K562 (cell line): ENCODE results near the gene DCDC2. TPM values are rescaled to one million over a fixed set of nuclear protein-coding genes. Genes with fewer than 3 reads are reported as not detected.

ENCODE experiments used
- ASH1L ChIP-seq: fragments of 450-650 bp; IDR thresholded peaks from 2 replicates; pipeline ENCODE4 v1.6.1; 2018; ENCODE audit warnings: borderline replicate concordance, mild to moderate bottlenecking, low read depth; ENCODE audit not compliant: partially characterized antibody
- BRCA1 ChIP-seq, 2 experiments: fragments of 450-650 bp in 1 of 2; sonication (generic) in 1 of 2; formaldehyde crosslinking in 1 of 2; IDR thresholded peaks; 2 replicates each; pipeline versions ENCODE4 v1.5.0 to v1.6.1; 2017 to 2020; ENCODE audit warnings: mild to moderate bottlenecking in 1 of 2, missing genetic modification reagents in 1 of 2
- CREB1 ChIP-seq, 2 experiments: sonication (generic) in 1 of 2; formaldehyde crosslinking in 1 of 2; IDR thresholded peaks; 2 replicates each; pipeline versions ENCODE4 v1.6.1 to v1.8.0; 2012 to 2022; ENCODE audit warnings: inconsistent platforms in 1 of 2, mild to moderate bottlenecking in 1 of 2, missing genetic modification reagents in 1 of 2, moderate library complexity in 1 of 2
- CREB3L1 ChIP-seq: fragments of 450-650 bp; IDR thresholded peaks from 2 replicates; pipeline ENCODE4 v1.6.1; 2014; ENCODE audit warnings: low read depth, mild to moderate bottlenecking, moderate library complexity, borderline replicate concordance
- DMBX1 ChIP-seq: fragments of 250-450 bp; sonication (Bioruptor Pico); IDR thresholded peaks from 2 replicates; pipeline ENCODE4 v1.8.0; 2022; ENCODE audit warnings: inconsistent platforms, mild to moderate bottlenecking, moderate library complexity, borderline replicate concordance
- FOXA1 ChIP-seq: fragments of 450-650 bp; IDR thresholded peaks from 2 replicates; pipeline ENCODE4 v1.6.1; 2016; ENCODE audit warnings: mild to moderate bottlenecking, borderline replicate concordance
- FOXK2 ChIP-seq, 2 experiments: fragments of 450-650 bp; IDR thresholded peaks in 1 of 2; conservative IDR thresholded peaks in 1 of 2; 2 replicates each; pipeline ENCODE4 v1.6.1; 2016; ENCODE audit warnings: low read depth in 2 of 2, mild to moderate bottlenecking in 1 of 2
- GTF2E2 ChIP-seq: fragments of 200-800 bp; sonication (Bioruptor generic); IDR thresholded peaks from 2 replicates; pipeline ENCODE4 v1.6.1; 2016; ENCODE audit warnings: missing genetic modification characterization, missing compliant biosample characterization
- HDAC1 ChIP-seq, 2 experiments: fragments of 450-650 bp; IDR thresholded peaks; 2 replicates each; pipeline ENCODE4 v1.6.1; 2016 to 2017; ENCODE audit warnings: inconsistent platforms in 1 of 2, mild to moderate bottlenecking in 1 of 2, moderate library complexity in 1 of 2
- HMGXB4 ChIP-seq: sonication (generic); formaldehyde crosslinking; IDR thresholded peaks from 2 replicates; pipeline ENCODE4 v1.8.1; 2023; ENCODE audit warnings: mild to moderate bottlenecking, missing genetic modification reagents
- HNRNPL ChIP-seq: fragments of 200-400 bp; formaldehyde crosslinking; IDR thresholded peaks from 2 replicates; pipeline ENCODE4 v1.6.1; 2017; ENCODE audit warnings: low read depth, mild to moderate bottlenecking, low read length
- JUND ChIP-seq, 2 experiments: IDR thresholded peaks; 2 replicates in 1 of 2; 3 replicates in 1 of 2; pipeline ENCODE4 v1.6.1; 2011; ENCODE audit warnings: borderline replicate concordance in 2 of 2, low read depth in 2 of 2, low read length in 2 of 2, improper control_type of control experiment in 1 of 2, missing biosample characterization in 1 of 2, missing genetic modification characterization in 1 of 2, missing genetic modification reagents in 1 of 2
- MTA3 ChIP-seq: fragments of 450-650 bp; formaldehyde crosslinking; IDR thresholded peaks from 2 replicates; pipeline ENCODE4 v1.6.1; 2017; ENCODE audit warnings: mild to moderate bottlenecking, borderline replicate concordance
- NCOA4 ChIP-seq: fragments of 450-650 bp; IDR thresholded peaks from 2 replicates; pipeline ENCODE4 v1.6.1; 2018; ENCODE audit warnings: mild to moderate bottlenecking; ENCODE audit not compliant: partially characterized antibody
- PHF8 ChIP-seq: fragments of 200-600 bp; sonication (generic); IDR thresholded peaks from 2 replicates; pipeline ENCODE4 v1.6.1; 2012; ENCODE audit warnings: mixed run types, mild to moderate bottlenecking, inconsistent platforms, low read length, moderate library complexity, borderline replicate concordance
- POLR2AphosphoS2 ChIP-seq: IDR thresholded peaks from 2 replicates; pipeline ENCODE4 v1.6.1; 2012; ENCODE audit warnings: low read length, improper control_type of control experiment
- SMARCC2 ChIP-seq: fragments of 450-650 bp; IDR thresholded peaks from 2 replicates; pipeline ENCODE4 v1.6.1; 2017; ENCODE audit warnings: antibody characterized with exemption, moderate library complexity, mild to moderate bottlenecking, low read depth
- SNAPC5 ChIP-seq: fragments of 250-450 bp; sonication (Bioruptor Pico); IDR thresholded peaks from 2 replicates; pipeline ENCODE4 v1.8.0; 2021; ENCODE audit warnings: moderate library complexity, mild to moderate bottlenecking, inconsistent platforms
- STAT6 ChIP-seq: sonication (generic); formaldehyde crosslinking; IDR thresholded peaks from 2 replicates; pipeline ENCODE4 v1.8.1; 2023; ENCODE audit warnings: mild to moderate bottlenecking, missing genetic modification reagents
- ZNF384 ChIP-seq: IDR thresholded peaks from 2 replicates; pipeline ENCODE4 v1.6.1; 2012; ENCODE audit warnings: low read depth, low read length, improper control_type of control experiment
- polyA plus RNA-seq, 8 experiments: library from polyadenylated mRNA; depleted of rRNA in 4 of 8; stranded (reverse) in 5 of 8; unstranded in 3 of 8; fragments of >200 nt; fragmentation: Nextera tagmentation in 2 of 8; fragmentation: Illumina TruSeq in 1 of 8; extraction: Ambion mirVana in 2 of 8; extraction: Trizol in 1 of 8; gene quantifications; 2 replicates each; pipeline versions ENCODE4 v1.2.1 to v1.2.3, GENCODE V29; 2011 to 2014; ENCODE audit warnings: inconsistent platforms in 1 of 8, missing spikeins in 1 of 8
- total RNA-seq, 7 experiments: library from RNA; depleted of rRNA in 6 of 7; stranded (reverse); fragments of >200 nt in 6 of 7; fragmentation: Illumina TruSeq in 2 of 7; extraction: Trizol in 2 of 7; gene quantifications; 2 replicates each; pipeline versions ENCODE4 v1.2.1 to v1.2.3, GENCODE V29; 2011 to 2021; ENCODE audit warnings: low replicate concordance in 1 of 7

Gene DCDC2
- total and polyA plus RNA-seq, 9 of the 15 experiments (the other 6 are each of a cell fraction or from before 2014, with no cell fraction given), result 0.04 TPM; not detected in 8

GRCh38 chr6:24402697-24403500, 45.0 kb upstream of the DCDC2 start, which contains the start of gene MRS2 (continued):
- TF ChIP-seq HNRNPL, result peak; percentile 51; the same call in 1 of the 2 replicates
- TF ChIP-seq PHF8, result peak; percentile 96
- TF ChIP-seq GTF2E2 (tag), result no peak
- no peak for TF ChIP-seq FOXA1
- TF ChIP-seq SNAPC5, result no peak
- 0 out of 2 replicates have a peak, but pooled peaks have one; percentile 4 for TF ChIP-seq JUND (IDR thresholded peaks at IDR 0.05; ENCODE audit: borderline replicate concordance, low read depth, low read length)
- TF ChIP-seq JUND (tag; IDR thresholded peaks at IDR 0.05; ENCODE audit: borderline replicate concordance, low read depth, low read length), result no peak
- no peak for TF ChIP-seq SMARCC2
- TF ChIP-seq STAT6 (CRISPR knock-in tag), result peak; percentile 85
- TF ChIP-seq NCOA4, result no peak
- TF ChIP-seq BRCA1 (IDR thresholded peaks at IDR 0.05), result no peak
- no peak for TF ChIP-seq BRCA1 (CRISPR knock-in tag; IDR thresholded peaks at IDR 0.05)
- peak; percentile 77; the same call in 1 of the 2 replicates for TF ChIP-seq MTA3
- TF ChIP-seq ZNF384, result no peak
- peak; percentile 46; the same call in 1 of the 2 replicates for TF ChIP-seq POLR2AphosphoS2
- peak; percentile 84 for TF ChIP-seq HMGXB4
- peak; percentile 61 for TF ChIP-seq CREB3L1
- TF ChIP-seq FOXK2 (conservative IDR thresholded peaks at IDR 0.05 in 1 of 2, IDR thresholded peaks at IDR 0.05 in 1 of 2; ENCODE audit: low read depth in 2 of 2), result 0 out of 4 replicates have a peak, but pooled peaks of 1 of the 2 experiments have one; percentile 24
- no peak for TF ChIP-seq DMBX1
- no peak for TF ChIP-seq ASH1L
- peak in 1 of 2 experiments; percentile 82; a peak in 2 of 4 replicates for TF ChIP-seq HDAC1 (IDR thresholded peaks at IDR 0.05)
- TF ChIP-seq CREB1 (IDR thresholded peaks at IDR 0.05), result no peak
- peak; percentile 33; the same call in 1 of the 2 replicates for TF ChIP-seq CREB1 (CRISPR knock-in tag; IDR thresholded peaks at IDR 0.05)
